Activated T-cell treated with anti-CD3 and anti-CD28 coated beads, Interleukin-2, amount 50 U/mL, for 72 hours (primary cell): ENCODE measurements around the gene DCP1A. TPM values are rescaled to one million over a fixed set of nuclear protein-coding genes. Genes with fewer than 3 reads are reported as not detected.
A peak's percentile ranks its signal among the peaks of the same experiment; 100 is the strongest.
"Not testable (repeated sequence)": the region's sequence is repeated elsewhere in the genome, so short reads cannot be mapped to it uniquely, and the experiment has no call there.

Source experiments
- ATAC-seq, 2 donors: fragments of 150-1000 bp; cut with Tn5 transposase; replicated peaks in 1 of 2; 2 replicates each; pipeline ENCODE4 v1.10.0; 2021; ENCODE audit warnings: moderate library complexity in 2 of 2, mild to moderate bottlenecking in 1 of 2
- DNase-seq, 2 donors: peaks; one replicate each; pipeline ENCODE4 v3.0.0; 2021 to 2022; ENCODE audit warnings: mixed read lengths in 1 of 2
- H3K27ac Mint-ChIP-seq: one replicate; pipeline ENCODE4 v1.8.0; 2022; ENCODE audit warnings: mild to moderate bottlenecking, moderate library complexity, mixed read lengths
- H3K27me3 Mint-ChIP-seq: one replicate; pipeline ENCODE4 v1.8.0; 2022; ENCODE audit warnings: low read depth, mixed read lengths
- H3K36me3 Mint-ChIP-seq, 2 donors: one replicate each; pipeline ENCODE4 v1.8.0; 2022; ENCODE audit warnings: mixed read lengths in 2 of 2, mild to moderate bottlenecking in 1 of 2; ENCODE audit not compliant: insufficient read depth in 2 of 2
- H3K4me1 Mint-ChIP-seq: one replicate; pipeline ENCODE4 v1.8.0; 2022; ENCODE audit warnings: low read depth, mixed read lengths
- H3K4me3 Mint-ChIP-seq, 2 donors: one replicate each; pipeline ENCODE4 v1.8.0; 2022; ENCODE audit warnings: mild to moderate bottlenecking in 2 of 2, mixed read lengths in 2 of 2, moderate library complexity in 2 of 2
- H3K9me3 Mint-ChIP-seq, 2 donors: one replicate each; pipeline ENCODE4 v1.8.0; 2022; ENCODE audit warnings: mixed read lengths in 2 of 2
- total RNA-seq, 2 donors: library from RNA; stranded (reverse); gene quantifications; one replicate each; pipeline ENCODE4 v1.2.3, GENCODE V29; 2022

DCP1A gene
- total RNA-seq, 2 donors from 2014 or later = 47.1 to 51.3 TPM

DNA sequence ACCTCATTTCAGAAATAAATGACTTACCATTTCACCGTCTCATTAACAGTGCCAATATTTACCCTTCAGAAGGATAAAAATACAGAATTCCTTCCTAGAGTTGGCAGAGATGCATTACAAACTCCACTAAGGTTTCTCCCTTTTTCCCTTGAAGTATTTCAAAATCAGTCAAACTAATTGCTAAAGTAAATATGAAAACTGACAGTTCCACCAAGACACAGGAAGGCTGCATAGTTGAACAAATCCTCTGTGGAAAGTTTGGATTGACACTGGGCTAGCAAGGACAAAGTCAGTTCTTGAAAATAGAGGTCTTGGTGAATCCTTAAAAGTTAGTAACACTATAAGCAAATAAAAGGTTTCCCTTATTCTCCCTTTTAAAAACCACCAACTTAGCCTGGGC is 34.5 kb downstream of the DCP1A start:
- H3K4me1 Mint-ChIP-seq = no peaks in the 10 kb centered on the region
- no peak overlapping the region for H3K27ac Mint-ChIP-seq
- no peaks in the 10 kb centered on the region for H3K27me3 Mint-ChIP-seq
- H3K4me3 Mint-ChIP-seq = no peak overlapping the region
- ATAC-seq (no peak), DNase-seq (no peak)
- no peaks in the 10 kb centered on the region for H3K9me3 Mint-ChIP-seq
- H3K36me3 Mint-ChIP-seq = peaks cover 6 to 15% of the 10 kb centered on the region in 2 donors

DNA sequence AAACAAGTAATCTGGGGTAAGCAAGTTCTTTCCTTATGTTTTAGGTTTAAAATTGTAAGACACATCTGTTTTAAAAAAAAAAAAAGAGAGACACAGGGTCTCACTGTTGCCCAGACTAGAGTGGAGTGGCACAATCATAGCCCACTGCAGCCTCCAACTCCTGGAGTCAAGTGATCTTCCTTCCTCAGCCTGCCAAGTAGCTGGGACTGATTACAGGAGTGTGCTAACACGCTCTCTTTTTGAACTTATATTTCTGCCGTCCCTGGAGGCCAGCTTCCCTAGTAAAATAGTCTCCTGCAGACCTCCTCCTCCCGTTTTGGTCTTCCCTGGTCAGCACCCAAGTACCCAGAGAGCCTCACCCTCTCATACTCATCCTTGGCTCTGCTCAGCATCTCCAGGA is 35.5 kb downstream of the DCP1A start:
- DNase-seq = no peak

DNA sequence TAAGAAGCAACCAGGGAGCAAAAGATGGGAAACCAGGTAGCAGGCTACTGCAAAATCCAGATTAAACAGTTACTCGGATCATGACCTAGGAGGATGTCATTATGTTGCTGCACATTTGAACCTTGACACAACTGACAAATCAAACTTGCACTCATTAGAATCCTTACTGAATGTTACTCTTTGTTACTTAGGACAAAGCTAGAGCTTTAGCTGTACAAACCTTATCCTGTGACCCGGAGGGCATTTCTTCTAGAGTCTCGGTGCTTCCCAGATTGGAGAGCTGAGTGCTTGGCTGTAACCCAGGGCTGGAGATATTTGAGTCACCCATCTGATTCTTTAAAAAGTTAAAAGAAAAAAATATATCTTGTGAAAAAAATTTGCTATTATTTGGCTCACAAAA is 43.4 kb downstream of the DCP1A start:
- no peak for DNase-seq
- ATAC-seq = no peak
- Mint-ChIP-seq H3K9me3 (no peaks in the 10 kb centered on the region), H3K4me3 (no peak overlapping the region), H3K4me1 (no peaks in the 10 kb centered on the region), H3K36me3 (peaks cover 2 to 6% of the 10 kb centered on the region in 2 donors), H3K27ac (no peak overlapping the region), H3K27me3 (no peaks in the 10 kb centered on the region)

More for the DNA sequence above, 35.5 kb downstream of the DCP1A start:
- no peaks in the 10 kb centered on the region for H3K9me3 Mint-ChIP-seq
- no peaks in the 10 kb centered on the region for H3K4me1 Mint-ChIP-seq
- H3K4me3 Mint-ChIP-seq = no peak overlapping the region
- H3K27ac Mint-ChIP-seq = no peak overlapping the region
- peaks cover 6 to 15% of the 10 kb centered on the region in 2 donors for H3K36me3 Mint-ChIP-seq
- no peak for ATAC-seq
- H3K27me3 Mint-ChIP-seq = no peaks in the 10 kb centered on the region

DNA sequence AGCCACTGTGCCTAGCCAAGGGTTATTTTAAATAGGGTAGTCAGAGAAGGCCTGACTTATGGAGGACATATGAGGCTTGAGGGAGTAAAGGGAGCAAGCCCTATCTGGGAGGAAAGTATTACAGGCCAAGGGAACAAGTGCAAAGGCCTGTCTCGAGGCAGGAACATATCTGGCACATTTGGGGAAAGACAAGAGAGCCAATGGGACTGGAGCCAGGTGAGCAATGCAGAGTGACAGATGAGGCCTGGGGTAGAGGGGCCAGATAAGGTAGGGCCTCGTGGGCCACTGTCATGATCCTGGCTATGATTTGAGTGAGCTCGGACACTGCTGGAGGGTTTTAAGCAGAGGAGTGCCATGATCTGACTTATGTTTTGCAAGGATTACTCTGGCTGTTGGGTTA is 43.8 kb downstream of the DCP1A start:
- ATAC-seq (no peak), DNase-seq (no peak)
- H3K9me3 Mint-ChIP-seq = no peaks in the 10 kb centered on the region
- H3K27ac Mint-ChIP-seq = no peak overlapping the region
- no peaks in the 10 kb centered on the region for H3K4me1 Mint-ChIP-seq
- peaks cover 2 to 6% of the 10 kb centered on the region in 2 donors for H3K36me3 Mint-ChIP-seq
- no peak overlapping the region for H3K4me3 Mint-ChIP-seq
- H3K27me3 Mint-ChIP-seq = no peaks in the 10 kb centered on the region

DNA sequence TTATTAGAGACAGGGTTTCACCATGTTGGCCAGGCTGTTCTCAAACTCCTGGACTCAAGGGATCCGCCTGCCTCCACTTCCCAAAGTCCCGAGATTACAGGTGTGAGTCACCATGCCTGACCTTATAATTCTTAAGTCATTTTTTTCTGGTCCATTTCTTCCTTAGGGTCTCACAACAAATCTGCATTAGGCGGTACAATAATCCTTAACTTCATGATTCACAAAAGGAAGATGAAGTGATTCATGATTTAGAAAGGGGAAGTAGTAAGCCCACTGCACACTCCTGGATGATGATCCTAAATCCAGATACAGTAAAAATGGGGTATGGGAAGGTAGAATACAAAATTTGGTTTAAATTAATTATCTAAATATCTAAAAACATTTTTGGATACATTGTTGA is 46.5 kb downstream of the DCP1A start:
- Mint-ChIP-seq H3K9me3 (no peaks in the 10 kb centered on the region), H3K4me1 (no peaks in the 10 kb centered on the region), H3K36me3 (peaks cover 2 to 6% of the 10 kb centered on the region in 2 donors), H3K4me3 (no peak overlapping the region), H3K27ac (no peak overlapping the region), H3K27me3 (no peaks in the 10 kb centered on the region)
- no peak for ATAC-seq
- DNase-seq = no peak

DNA sequence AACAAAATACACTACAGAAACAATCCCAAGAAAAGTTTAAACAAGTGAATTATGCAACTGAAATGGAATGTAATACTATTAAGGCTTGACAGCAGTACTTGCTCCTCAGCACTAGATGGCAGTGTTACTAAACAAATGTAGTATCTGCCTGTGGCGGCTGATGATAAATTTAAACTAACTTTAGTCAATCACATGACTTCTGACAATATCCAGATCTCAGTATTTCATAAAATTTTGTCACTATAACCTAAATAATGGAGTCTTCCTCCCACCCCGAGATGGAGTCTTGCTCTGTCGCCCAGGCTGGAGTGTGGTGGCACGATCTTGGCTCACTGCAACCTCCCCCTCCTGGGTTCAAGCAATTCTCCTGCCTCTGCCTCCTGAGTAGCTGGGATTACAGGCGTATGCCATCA is 47.7 kb downstream of the DCP1A start:
- H3K9me3 Mint-ChIP-seq, H3K36me3 Mint-ChIP-seq, H3K4me3 Mint-ChIP-seq, H3K27me3 Mint-ChIP-seq, H3K4me1 Mint-ChIP-seq: not testable (repeated sequence)
- peak overlapping the region; percentile 42 for H3K27ac Mint-ChIP-seq
- DNase-seq = peak in 1 of 2 donors; percentile 9
- ATAC-seq = peak; percentile 54 to 59

DNA sequence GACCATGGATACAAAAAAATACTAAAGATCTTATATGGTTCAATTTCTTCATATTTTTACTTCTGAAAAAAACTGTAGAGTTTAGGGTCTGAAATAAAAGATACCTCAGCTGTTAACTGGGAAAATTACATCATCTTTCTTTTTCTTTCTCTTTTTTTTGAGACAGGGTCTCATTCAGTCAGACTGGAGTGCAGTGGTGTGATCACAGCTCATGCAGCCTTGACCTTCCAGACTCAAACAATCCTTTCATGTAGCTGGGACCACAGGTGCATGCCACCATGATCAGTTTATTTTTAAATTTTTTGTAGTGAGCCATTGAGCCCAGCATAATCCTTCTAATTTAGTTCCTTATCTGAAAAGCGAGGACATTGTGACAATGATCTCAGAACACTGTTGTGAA is 51.9 kb downstream of the DCP1A start:
- no peaks in the 10 kb centered on the region for H3K27me3 Mint-ChIP-seq

DNA sequence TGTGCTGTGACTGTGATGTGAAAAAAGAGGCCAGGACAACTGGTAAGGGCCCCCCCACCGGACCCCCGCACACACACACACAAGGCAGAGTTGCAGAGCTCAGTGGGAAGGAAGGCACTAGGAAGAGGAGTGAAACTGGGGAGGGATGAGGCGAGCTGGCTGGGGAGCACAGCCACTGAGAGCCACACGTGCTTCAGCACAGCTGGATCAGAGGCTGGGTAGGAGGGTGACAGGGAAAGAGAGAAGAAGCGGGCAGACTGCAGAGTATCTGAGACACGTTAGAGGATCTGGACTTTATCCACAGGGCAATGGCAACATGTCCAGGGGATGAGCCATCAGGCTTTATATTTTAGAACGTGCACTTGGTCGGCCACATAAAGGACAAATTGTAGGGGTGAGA is 53.5 kb downstream of the DCP1A start:
- no peak overlapping the region for H3K4me3 Mint-ChIP-seq
- ATAC-seq (no peak), DNase-seq (no peak)
- peaks cover 2 to 4% of the 10 kb centered on the region in 2 donors for H3K36me3 Mint-ChIP-seq
- no peaks in the 10 kb centered on the region for H3K9me3 Mint-ChIP-seq
- H3K27ac Mint-ChIP-seq = peak overlapping the region; percentile 3
- no peaks in the 10 kb centered on the region for H3K27me3 Mint-ChIP-seq
- no peaks in the 10 kb centered on the region for H3K4me1 Mint-ChIP-seq

More for the DNA sequence above, 51.9 kb downstream of the DCP1A start:
- Mint-ChIP-seq H3K4me1 (no peaks in the 10 kb centered on the region), H3K9me3 (no peaks in the 10 kb centered on the region), H3K36me3 (peaks cover 4% of the 10 kb centered on the region in 2 donors), H3K27ac (no peak overlapping the region), H3K4me3 (no peak overlapping the region)
- no peak for ATAC-seq
- DNase-seq = no peak

DNA sequence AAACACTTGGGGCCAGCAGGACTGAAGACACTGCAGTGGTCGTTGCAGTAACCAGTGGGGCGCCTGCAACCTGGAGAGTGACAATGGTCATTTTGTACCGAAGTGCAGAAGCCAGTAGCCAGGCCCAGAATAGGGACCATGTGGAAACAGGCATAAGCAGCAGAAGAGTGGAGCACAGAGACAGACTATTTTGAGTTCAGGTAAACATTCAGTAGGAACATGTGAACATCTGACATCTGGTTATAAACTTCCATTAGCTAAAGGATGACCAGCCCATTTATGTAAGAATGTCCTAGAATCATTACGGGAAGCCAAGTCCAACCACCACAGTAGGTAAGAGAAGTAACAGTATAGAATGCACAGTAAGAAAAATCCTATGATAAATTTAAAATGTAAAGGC is 59.1 kb downstream of the DCP1A start:
- ATAC-seq = no peak
- Mint-ChIP-seq H3K27ac (no peak overlapping the region), H3K9me3 (no peaks in the 10 kb centered on the region), H3K36me3 (peaks cover 2 to 16% of the 10 kb centered on the region in 2 donors), H3K4me3 (no peak overlapping the region), H3K27me3 (no peaks in the 10 kb centered on the region), H3K4me1 (peaks cover 18% of the 10 kb centered on the region)
- DNase-seq = no peak

DNA sequence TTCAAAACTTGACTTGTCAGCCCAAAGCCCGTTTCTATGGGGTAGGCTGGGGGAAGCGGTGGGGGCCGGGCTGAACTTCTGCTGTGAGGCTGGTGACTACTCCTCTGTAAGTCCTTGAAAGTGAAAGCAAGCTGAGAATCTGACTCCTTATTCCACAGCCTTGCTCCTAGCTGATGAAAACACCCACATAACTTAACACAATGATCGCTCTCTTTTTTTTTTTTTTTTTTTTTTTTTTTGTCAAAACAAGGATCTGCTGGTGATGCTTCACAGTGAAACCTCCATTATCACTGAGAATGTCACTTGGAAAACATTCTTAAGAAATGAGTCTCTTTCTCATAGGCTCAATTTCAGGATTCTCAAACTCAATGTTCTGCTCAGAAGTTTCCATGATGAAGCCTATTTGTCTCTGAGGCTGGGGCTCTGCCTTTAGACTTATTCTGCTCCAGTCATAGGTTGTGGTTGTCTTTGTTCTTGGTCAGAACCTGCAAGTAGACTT is 60.2 kb downstream of the DCP1A start:
- DNase-seq = no peak
- Mint-ChIP-seq H3K4me3 (peak overlapping the region in 1 of 2 donors; percentile 11), H3K27me3 (no peaks in the 10 kb centered on the region), H3K9me3 (no peaks in the 10 kb centered on the region), H3K4me1 (peaks cover 18% of the 10 kb centered on the region), H3K27ac (peak overlapping the region; percentile 86), H3K36me3 (peaks cover 2 to 13% of the 10 kb centered on the region in 2 donors)
- peak; percentile 64 to 66 for ATAC-seq

DNA sequence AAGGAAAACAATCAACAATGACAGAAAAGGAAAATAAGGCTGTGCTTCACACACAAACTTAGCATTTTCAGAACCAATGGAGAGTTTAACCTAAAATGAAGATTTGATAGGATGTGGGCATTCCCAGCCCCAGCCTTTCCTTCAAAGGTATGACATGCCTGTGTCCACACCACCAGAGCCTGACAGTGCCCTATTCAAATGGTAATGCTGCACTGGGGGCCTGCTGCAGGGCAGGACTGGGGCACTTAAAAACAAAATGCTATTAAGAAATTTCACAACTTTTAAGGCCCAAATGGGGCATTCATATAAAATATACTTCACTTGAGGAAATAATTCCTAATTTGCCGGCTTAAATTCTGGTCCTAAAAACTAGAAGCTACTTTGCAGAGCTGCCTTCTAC is 60.6 kb downstream of the DCP1A start:
- ATAC-seq (no peak), DNase-seq (no peak)
- Mint-ChIP-seq H3K27ac (no peak overlapping the region), H3K4me3 (no peak overlapping the region), H3K9me3 (no peaks in the 10 kb centered on the region), H3K36me3 (peaks cover 2 to 13% of the 10 kb centered on the region in 2 donors), H3K27me3 (no peaks in the 10 kb centered on the region), H3K4me1 (peaks cover 18% of the 10 kb centered on the region)

DNA sequence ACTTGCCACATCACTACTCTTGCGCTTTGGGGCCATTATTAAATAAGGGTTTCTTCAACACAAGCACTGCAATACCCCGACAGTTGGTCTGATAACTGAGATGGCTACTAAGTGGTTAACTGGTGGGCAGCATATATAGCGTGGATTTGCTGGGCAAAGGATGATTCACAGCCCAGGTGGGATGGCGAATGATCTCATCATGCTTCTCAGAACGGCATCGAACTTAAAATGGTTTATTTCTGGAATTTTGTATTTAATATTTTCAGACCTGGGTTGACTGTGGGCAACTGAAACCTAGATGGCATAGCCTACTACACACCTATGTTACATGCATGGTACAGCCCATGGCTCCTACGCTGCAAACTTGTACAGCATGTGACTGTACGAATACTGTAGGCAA is 64.8 kb downstream of the DCP1A start:
- Mint-ChIP-seq H3K4me3 (no peak overlapping the region), H3K9me3 (no peaks in the 10 kb centered on the region), H3K36me3 (peaks cover 0 to 10% of the 10 kb centered on the region in 2 donors), H3K4me1 (peaks cover 8% of the 10 kb centered on the region), H3K27ac (no peak overlapping the region), H3K27me3 (no peaks in the 10 kb centered on the region)
- DNase-seq (no peak), ATAC-seq (no peak)

DNA sequence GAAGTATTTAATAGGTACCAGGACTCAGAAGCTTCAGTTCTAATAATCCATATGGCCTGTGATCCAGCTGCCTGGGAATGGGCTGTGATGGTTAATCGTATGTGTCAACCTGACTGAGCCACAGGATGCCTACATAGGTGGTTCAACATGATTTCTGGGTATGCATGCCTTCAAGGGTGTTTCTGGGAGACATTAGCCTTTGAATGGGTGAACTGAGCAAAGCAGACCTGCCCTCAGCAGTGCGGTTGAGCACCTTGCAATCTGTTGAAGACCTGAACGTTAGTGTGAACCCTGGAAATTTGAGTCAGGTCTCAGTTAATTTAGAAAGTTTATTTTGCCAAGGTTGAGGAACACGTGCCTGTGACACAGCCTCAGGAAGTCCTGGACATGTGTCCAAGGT is 68.7 kb downstream of the DCP1A start:
- DNase-seq (no peak), ATAC-seq (no peak)
- Mint-ChIP-seq H3K4me1 (peaks cover 7% of the 10 kb centered on the region), H3K9me3 (no peaks in the 10 kb centered on the region), H3K27ac (no peak overlapping the region), H3K27me3 (no peaks in the 10 kb centered on the region), H3K4me3 (no peak overlapping the region), H3K36me3 (no peaks in the 10 kb centered on the region)

DNA sequence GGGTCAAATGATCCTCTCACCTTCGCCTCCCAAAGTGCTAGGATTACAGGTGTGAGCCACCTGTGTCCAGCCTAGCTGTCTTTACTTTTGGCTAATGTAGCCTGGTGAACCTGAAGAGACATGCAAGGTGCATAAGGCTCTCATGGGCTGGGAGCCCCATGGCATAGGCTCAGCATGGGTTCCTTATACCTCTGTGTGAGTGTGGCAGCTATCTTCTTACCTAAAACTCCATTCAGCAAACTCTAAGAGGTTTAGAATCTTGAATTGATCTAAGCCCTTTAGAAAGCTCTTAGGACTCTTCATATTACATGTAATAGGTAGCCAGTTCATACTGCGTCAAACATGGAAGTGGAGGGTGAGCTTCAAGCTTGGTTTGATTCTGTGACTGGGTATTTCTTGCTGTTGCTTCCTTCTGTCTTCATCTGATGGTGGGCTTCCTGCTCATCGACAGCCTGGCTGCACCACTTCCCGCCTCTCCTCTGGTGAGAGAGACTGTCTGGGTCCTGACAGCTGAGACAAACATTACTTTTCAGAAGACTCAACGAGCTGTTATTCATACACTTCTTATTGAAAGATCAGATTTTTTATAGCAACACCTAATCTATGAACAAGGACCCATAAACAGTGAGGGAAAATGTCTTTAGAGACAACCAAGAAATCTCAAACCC is 72.3 kb downstream of the DCP1A start:
- peaks cover 17% of the 10 kb centered on the region for H3K4me1 Mint-ChIP-seq
- H3K27ac Mint-ChIP-seq = peak overlapping the region; percentile 24
- H3K9me3 Mint-ChIP-seq = no peaks in the 10 kb centered on the region
- H3K36me3 Mint-ChIP-seq = no peaks in the 10 kb centered on the region
- H3K4me3 Mint-ChIP-seq = no peak overlapping the region
- ATAC-seq (peak in 1 of 2 donors; percentile 59), DNase-seq (no peak)
- H3K27me3 Mint-ChIP-seq = no peaks in the 10 kb centered on the region
